ENCODE data around the gene KRTAP3-2. TPM values are rescaled to one million over a fixed set of nuclear protein-coding genes. Genes with fewer than 3 reads are reported as not detected.
"Not testable (repeated sequence)": the region's sequence is repeated elsewhere in the genome, so short reads cannot be mapped to it uniquely, and the experiment has no call there.

KRTAP3-2 gene
- total RNA-seq (2014; rRNA removed; shearing (Covaris generic)), result not detected in 2 replicates
- polyA plus RNA-seq (2014; cell fraction: nucleus; rRNA removed), result not detected in 2 replicates

DNA sequence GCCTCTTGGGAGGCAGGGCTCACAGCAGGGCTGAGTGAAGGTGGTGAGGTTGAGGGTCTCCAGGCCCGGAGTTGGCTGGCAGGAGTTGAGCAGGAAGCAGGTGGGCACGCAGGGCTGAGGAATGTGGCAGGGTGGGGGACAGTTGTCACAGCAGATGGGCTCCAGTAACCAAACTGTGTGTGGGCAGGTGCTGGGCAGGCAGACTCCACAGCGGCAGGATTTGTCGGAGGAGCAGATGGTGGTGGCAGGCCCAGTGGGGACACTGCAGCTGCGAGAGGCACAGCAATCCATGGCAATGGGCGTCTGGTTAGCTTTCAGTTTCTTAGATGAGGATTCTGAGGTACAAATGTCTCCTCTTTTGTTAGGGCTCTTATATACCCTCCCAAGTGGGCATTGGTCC, at the start of gene KRTAP3-2:
TSS of gene KRTAP3-2 (minus strand) at position 344 of the 400 bp plus-strand sequence. CDS start at position 291, 53 bp downstream.
- not testable (repeated sequence) for DNase-seq (ENCODE audit: extremely low read depth, low read depth)

DNA sequence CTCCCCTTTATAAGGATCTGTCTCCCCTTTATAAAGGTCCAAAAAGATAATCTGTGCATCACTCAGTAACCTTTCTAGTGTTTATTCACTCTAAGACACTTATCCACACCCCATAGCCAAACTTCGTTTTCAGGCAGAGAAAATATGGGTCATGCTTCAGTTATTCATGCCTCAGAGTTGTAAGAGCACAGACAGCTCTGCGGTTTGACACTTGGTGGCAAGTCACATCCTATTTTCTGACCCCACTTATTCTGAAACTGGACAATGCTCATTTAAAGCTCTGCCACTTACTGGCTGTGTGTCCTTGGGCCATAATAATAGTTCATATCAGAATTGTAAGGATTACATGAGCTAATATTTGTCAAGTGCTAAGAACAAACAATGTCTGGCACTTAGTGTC, 49.4 kb upstream of the KRTAP3-2 start:
- DNase-seq (ENCODE audit: extremely low read depth, low read depth), result no peak

DNA sequence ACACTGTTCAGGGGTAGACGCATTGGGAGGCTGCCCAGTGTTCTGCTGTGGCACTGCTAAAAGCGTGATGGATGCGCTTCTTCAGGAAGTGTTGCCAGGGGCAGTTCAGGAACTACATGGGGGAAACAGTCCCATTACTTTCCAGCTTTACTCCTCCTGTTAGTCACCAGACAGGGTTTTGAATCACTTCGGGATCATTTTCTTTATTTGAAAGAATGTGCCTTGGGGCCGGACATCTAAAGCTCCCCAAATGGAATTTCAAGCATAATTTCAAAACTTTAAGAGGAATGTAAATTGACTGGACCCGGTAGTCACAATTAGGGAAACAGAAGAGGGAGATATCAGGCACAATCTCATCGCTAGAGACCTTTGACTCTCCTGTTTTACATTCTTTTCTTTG, 48.7 kb upstream of the KRTAP3-2 start:
- no peak for DNase-seq (ENCODE audit: extremely low read depth, low read depth)

DNA sequence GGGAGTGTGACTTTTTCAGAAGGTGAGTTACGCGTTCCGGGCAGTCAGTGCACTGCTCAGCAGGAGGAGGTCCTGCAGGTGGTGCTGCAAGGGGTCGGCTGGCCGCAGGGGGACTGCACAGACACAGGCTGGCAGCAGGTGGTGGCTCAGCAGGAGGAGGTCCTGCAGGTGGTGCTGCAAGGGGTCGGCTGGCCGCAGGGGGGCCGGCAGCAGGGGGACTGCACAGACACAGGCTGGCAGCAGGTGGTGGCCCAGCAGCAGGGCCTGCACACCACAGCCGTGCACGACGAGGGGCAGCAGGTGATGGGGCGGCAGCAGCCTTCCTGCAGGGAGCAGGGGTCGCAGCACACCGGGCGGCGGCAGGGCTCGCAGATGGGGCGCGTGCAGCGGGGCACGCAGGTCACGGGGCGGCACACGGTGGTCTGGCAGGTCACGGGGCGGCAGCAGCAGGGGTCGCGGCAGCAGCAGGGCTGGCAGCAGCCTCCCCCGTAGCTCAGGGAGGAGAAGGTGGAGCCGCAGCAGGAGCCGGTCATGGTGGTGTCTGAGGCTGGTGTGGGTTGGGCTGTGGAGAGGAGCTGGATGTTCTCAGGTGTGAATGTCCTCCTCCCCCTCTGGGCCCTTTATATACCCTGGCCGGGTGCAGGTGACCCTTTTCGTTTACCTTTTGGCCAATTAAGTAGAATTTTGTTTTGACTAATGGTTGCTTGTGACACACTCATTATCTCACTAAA, 47.2 kb upstream of the KRTAP3-2 start, which contains the start of gene KRTAP2-1:
TSS of gene KRTAP2-1 (minus strand) at position 582 of the 731 bp plus-strand sequence. CDS start at position 533, 49 bp downstream.
- not testable (repeated sequence) for DNase-seq (ENCODE audit: extremely low read depth, low read depth)

DNA sequence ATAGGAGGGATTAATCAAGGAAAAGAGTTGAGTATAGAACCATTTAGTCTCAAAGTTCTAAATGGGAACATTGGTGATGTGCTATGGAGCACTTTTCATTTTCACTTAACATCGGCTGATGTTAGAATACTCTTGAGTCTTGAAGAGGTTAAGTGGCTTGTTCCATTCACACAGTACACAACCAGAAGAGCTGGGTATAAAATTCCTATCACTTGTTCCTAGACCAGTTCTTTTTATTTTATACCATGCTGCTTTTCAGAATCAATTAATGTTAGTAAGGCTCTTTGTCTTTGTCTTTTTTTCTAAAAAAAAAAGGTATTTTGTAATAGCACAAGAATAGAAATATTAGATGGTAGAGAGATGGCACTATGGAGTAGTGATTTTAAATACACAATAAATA, 43.2 kb upstream of the KRTAP3-2 start:
- DNase-seq (ENCODE audit: extremely low read depth, low read depth), result no peak

DNA sequence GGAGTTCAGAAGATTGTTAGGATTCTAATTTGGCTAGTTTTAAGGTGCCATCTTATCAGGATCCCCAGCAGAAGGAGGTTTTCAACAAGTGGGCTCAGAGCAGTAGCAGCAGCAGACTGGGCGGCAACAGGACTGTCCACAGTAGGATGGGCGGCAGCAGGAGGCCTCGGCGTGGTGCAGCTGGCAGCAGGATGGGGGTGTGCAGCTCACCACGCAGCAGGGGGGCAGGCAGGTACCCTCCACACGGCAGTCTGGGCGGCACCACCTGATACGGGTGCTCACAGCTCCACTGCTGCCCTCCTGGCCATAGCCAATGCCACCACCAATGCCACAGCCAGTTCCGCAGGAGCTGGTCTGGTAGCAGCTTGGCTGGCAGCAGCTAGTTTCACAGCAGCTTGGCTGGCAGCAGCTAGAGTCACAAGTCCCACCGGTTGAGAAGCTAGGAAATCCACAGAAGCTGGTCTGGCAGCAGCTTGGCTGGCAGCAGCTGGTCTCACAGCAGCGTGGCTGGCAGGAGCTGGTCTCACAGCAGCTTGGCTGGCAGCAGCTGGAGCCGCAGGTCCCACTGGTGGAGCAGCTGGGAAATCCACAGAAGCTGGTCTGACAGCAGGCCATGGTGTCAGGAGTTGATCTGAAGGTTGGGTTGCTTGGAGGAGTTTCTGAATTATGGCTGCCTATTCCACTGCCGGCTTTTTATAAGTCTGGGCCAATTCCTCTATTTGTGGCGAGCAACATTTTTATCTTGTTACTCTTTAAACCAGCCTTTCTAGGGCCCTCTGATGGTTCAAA, 41.3 kb upstream of the KRTAP3-2 start, which contains the start of gene KRTAP1-1:
TSS of gene KRTAP1-1 (minus strand) at position 668 of the 789 bp plus-strand sequence. CDS start at position 615, 53 bp downstream.
- DNase-seq (ENCODE audit: extremely low read depth, low read depth), result not testable (repeated sequence)

DNA sequence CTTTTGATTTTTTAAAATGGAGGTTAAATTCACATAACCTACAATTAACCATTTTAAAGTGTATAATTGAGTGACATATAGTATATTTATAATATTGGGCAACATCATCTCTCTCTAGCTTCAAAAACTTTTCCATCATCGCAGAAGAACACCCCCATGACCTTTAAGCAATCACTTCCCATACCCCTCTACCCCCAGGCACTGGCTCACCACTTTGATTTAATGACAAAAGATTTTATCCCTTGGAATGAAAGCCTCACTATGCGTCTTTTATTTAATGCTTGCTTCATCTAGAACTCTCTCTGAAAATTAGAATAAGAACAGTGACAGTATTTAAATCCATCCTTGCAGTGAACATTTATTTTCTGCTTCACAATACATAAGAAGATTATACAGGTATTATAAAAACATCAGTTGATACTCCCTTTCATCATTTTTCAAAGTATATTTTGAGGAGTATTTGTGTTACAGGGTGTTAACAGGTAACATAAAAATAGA, 38.2 kb upstream of the KRTAP3-2 start:
- no peak for DNase-seq (ENCODE audit: extremely low read depth, low read depth)

DNA sequence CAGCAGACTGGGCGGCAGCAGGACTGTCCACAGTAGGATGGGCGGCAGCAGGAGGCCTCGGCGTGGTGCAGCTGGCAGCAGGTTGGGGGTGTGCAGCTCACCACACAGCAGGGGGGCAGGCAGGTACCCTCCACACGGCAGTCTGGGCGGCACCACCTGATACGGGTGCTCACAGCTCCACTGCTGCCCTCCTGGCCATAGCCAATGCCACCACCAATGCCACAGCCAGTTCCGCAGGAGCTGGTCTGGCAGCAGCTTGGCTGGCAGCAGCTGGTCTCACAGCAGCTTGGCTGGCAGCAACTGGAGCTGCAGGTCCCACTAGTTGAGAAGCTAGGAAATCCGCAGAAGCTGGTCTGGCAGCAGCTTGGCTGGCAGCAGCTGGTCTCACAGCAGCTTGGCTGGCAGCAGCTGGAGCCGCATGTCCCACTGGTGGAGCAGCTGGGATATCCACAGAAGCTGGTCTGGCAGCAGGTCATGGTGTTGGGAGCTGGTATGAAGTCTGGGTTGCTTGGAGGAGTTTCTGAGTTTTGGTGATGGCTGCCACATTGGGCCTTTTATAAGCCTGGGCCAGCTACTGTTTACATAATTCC, 34.7 kb upstream of the KRTAP3-2 start, which contains the start of gene KRTAP1-3:
TSS of gene KRTAP1-3 (minus strand) at position 529 of the 590 bp plus-strand sequence. CDS start at position 476, 53 bp downstream.
- DNase-seq (ENCODE audit: extremely low read depth, low read depth), result not testable (repeated sequence)

DNA sequence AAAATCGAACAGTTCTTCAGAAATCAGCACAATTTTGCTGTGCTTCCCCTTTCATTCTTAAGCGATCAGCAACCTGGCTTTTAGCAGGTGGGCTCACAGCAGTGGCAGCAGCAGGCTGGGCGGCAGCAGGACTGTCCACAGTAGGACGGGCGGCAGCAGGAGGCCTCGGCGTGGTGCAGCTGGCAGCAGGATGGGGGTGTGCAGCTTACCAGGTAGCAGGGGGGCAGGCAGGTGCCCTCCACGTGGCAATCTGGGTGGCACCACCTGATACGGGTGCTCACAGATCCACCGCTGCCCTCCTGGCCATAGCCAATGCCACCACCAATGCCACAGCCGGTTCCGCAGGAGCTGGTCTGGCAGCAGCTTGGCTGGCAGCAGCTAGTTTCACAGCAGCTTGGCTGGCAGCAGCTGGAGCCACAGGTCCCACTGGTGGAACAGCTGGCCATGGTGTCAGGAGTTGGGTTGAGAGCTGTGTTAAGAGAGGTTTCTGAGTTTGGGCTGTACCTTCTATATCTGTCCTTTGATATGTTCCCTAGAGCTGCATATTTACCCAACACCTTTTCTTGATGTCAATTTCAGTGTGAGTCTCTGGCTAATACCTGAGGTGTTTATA, 30.0 kb upstream of the KRTAP3-2 start, which contains the start of gene KRTAP1-4:
TSS of gene KRTAP1-4 (minus strand) at position 563 of the 613 bp plus-strand sequence. CDS start at position 446, 117 bp downstream.
- no peak for DNase-seq (ENCODE audit: extremely low read depth, low read depth)

DNA sequence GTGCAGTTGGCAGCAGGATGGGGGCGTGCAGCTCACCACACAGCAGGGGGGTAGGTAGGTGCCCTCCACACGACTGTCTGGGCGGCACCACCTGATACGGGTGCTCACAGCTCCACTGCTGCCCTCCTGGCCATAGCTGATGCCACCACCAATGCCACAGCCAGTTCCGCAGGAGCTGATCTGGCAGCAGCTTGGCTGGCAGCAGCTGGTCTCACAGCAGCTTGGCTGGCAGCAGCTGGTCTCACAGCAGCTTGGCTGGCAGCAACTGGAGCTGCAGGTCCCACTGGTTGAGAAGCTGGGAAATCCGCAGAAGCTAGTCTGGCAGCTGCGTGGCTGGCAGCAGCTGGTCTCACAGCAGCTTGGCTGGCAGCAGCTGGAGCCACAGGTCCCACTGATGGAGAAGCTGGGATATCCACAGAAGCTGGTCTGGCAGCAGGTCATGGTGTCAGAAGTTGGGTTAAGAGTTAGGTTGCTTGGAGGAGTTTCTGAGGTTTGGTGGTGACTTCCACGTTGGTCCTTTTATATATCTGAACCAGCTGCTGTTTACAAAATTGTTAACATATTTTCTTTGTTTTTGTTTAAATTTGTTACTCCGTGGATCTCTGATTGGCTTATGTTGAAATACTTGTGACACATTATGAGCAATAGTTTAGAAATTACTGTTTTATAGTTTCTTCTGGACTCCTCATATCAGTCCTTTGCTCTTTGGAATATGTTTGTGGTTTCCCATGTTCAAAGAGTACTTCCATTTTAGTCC, 27.2 kb upstream of the KRTAP3-2 start, which contains the start of gene KRTAP1-5:
TSS of gene KRTAP1-5 (minus strand) at position 494 of the 757 bp plus-strand sequence. CDS start at position 441, 53 bp downstream.
- no peak for DNase-seq (ENCODE audit: extremely low read depth, low read depth)

DNA sequence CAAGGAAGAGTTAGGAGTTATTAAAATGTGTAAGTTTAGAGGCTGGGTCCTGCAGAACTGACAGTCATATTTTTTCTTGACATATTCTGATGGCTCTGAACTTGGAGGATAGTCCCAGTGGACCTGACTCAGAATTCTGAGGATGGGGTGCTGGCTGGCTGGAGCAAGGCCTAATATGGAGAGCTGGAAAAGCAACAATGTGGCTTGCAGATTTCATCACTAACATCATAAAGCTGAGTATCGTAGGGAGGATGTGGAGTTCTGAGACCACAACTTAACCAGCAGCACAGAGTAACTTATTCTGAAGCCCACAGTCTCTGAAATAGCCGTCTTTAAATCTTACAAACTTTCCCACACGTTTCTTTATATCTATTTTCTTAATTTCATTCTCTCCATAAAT, 25.0 kb upstream of the KRTAP3-2 start:
- DNase-seq (ENCODE audit: extremely low read depth, low read depth), result no peak

DNA sequence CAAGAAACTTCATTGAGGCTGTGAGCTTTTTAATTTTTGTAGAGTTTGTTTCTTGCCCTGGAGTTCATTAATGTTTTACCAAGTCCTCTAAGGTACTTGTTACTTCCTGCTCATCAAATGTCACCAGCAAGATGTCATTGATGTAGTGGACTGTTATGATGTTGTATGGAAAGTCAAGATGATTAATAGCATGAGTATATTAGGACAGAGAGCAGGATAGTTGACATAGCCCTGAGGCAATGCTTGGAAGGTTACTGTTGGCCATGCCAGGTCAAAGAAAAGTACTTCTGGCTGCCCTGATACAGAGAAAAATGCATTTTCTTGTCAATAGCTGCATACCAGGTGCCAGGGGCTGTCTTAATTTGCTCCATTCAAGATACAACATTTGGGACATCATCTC, 20.6 kb upstream of the KRTAP3-2 start:
- DNase-seq (ENCODE audit: extremely low read depth, low read depth), result no peak

DNA sequence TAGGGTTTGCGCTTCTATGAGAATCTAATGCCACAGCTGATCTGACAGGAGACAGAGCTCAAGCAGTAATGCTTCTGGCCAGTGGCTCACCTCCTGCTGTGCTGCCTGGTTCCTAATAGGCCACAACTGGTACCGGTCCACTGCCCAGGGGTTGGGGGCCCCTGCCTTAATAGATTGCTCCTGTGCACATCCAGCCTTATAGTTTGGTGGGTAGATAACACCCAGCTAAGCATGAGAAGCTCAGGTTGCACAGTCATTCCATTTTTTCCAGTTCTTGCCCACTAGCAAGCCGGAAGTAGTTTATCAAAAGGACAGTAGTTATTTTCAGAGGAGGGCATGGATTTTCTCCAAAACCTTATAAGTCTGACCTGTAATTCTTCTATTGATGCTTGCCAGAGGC, 19.7 kb upstream of the KRTAP3-2 start:
- DNase-seq (ENCODE audit: extremely low read depth, low read depth), result no peak

DNA sequence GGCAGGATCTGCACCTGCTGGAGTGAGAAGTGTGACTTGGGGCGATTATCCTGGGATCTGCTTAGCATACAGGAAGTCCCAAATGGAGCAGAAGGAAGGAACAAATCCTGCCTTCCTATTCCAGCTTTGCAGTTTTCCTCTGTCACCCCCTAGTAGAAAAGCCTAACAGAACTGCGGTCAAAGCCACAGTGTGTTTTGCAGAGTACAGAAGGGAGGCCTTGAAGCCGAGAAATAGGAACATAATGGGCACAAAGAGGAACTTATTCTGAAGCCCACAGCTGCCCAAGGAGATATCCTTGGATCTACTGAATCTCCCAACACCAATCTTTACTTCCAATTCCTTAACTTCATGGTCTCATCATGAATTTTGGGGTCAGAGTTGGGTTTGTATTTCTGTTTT, 18.8 kb upstream of the KRTAP3-2 start:
- no peak for DNase-seq (ENCODE audit: extremely low read depth, low read depth)

DNA sequence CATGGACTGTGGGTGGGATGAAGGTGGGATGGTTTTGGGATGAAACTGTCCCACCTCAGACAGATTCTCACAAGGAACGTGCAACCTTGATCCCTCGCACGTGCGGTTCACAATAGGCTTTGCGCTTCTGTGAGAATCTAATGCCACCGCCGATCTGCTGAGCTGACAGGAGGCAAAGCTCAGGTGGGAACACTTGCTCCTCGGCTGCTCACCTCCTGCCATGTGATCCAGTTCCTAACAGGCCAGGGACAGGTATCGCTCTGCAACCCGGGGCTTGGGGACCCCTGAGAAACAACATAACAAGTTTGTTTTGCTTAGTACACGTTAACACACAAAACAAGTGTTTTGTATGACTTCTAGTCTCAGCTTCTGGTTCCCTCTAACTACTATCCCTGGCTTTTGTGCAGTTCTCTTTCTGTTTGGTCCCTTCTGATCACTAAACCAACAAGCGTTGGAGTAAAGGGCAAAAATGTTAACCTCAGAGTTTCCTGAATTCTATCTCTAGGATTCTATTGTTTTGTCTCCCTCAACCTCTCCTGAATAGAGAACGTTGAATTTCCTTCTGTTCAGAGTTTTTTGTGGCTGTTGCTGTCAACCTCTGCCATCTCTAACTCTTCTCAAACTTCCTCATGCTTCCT, 17.0 kb upstream of the KRTAP3-2 start:
- no peak for DNase-seq (ENCODE audit: extremely low read depth, low read depth)

DNA sequence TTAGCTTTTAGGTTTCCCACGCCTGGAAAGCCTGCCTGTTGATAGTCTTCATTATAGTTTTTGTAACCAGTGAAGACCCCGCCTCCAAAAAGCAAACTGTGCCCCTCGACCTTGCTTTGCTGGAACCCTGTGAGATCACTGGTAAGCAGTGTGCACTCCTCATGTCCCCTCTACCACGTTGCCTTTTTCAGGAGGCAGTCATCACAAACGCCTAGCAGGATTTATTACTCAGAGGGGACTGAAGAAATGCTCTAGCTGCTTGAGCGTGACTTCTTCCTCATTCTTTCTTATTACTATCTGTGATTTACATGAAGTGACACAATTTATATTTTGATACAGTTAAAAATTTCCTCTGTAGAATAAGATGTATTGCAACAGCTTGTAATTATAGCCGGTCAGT, 15.7 kb upstream of the KRTAP3-2 start:
- DNase-seq (ENCODE audit: extremely low read depth, low read depth), result no peak

DNA sequence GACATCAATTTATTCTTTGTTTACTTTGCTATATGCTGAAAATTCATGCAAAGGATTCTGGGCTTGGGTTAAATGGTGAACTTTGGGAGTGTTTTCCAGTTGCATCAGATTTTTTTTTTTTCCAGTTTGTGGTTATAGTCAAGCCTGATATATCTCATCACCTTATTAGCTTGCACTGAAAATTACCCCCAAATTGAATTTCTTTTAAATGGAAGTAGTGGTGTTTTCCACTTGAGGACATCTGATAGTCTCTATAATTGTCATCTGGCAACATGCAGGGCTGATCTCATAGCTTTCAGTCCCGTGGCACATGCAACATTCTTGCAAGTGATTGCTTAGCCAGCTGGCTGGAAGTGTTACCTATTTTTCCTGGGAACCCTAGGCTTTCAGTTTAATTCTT, 13.9 kb upstream of the KRTAP3-2 start:
- DNase-seq (ENCODE audit: extremely low read depth, low read depth), result no peak

DNA sequence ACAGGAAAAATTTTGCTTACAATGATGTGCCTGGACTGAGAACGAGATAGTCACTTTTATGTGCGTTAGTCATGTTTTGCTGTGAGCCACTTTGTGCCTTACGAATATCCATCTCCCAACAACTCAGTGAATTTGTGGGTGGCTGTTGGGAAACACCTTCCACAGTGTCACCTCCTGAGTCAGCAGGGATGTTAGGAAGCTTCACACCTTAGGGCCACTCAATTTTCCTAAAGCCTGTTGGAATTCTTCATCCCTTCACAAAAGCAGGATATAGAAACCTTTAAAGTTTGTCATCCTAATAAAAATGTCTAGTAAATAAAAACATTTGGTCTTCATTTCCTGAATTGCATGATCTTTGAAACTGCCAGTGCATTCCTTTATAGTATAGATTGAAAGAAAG, 13.5 kb upstream of the KRTAP3-2 start:
- no peak for DNase-seq (ENCODE audit: extremely low read depth, low read depth)

Data from NCI-H460 (cell line).